ENCODE measurements around the gene SELENON. TPM values are rescaled to one million over a fixed set of nuclear protein-coding genes. Genes with fewer than 3 reads are reported as not detected.
A peak's percentile ranks its signal among the peaks of the same experiment; 100 is the strongest.

SELENON gene
- total and polyA plus RNA-seq, 2 donors from 2014 or later = 69.3 to 116 TPM

DNA sequence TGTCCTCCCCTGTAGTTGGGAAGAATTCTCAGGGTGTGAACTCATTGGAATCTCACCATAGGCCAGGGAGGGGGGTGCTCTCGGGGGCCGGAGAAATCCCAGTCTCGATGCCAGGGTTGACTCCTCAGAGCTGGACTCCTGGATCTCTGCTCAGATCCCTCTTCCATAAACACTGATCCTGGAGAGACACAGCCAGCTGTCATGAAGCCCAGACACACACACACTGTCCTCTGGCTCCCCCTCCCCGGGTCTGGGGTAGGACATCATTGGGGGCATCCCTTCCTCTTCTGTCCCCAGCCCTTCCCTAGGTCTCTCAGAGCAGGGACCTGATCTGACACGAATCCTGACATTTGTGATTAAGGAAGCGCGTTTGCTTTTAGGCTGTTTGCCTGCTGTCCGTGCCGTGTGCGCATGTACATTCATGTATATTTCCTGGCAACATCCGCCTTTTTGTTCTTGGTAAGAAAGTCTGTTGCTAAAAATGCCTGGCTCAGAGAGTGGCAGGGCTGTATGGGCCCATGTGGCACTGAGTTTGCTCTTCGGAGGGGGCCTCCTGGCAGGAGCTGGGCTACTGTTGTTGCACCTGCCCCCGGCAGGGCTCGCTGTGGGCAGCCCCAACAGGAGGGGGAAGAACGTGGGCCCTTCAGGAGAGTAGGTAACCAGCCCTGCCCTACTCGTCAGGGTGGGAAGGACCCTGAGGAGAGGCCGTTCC is 45.4 kb upstream of the SELENON start:
- DNase-seq = peak in 1 of 5 donors; percentile 29

DNA sequence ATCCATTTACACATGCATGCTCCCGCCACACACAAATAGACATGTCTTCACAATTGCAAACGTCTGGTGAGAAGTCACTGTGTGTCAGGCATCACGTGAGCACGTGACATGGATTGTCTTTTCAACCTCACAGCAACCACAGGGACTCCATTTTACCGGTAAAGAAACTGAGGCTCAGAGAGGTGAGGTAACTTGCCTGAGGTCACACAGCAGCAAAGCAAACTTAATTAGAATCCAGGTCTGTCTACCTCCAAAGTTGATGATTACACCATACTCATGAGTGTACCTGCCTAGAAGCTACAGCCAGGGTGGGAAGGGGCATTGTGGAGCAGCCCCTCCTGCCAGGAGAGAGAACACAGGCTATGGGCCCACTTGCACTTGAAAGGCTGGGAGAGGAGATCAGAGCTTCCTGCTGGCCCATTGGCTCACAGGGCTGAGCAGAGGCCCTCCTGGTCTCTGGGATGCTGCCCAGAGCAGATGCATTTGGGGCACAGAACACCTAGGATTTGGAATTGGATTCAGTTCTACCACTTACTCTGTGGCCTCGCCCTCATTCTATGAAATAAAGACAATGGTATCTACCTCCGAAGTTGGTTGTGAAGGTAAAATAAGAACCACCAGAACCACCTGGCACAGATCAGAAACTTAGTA is 44.4 kb upstream of the SELENON start:
- Histone ChIP-seq H3K4me1 (ENCODE audit: control insufficient read depth in 2 of 3, insufficient read depth in 2 of 3, low read depth in 1 of 3, low read length in 3 of 3) (peaks cover 0 to 18% (median 15%) of the 10 kb centered on the region in 3 donors), H3K27me3 (ENCODE audit: control insufficient read depth, insufficient read depth, low read length) (no peaks in the 10 kb centered on the region), H3K36me3 (ENCODE audit: control insufficient read depth in 2 of 3, insufficient read depth in 3 of 3, low read length in 3 of 3) (peaks cover 0 to 11% (median 10%) of the 10 kb centered on the region in 3 donors), H3K9me3 (ENCODE audit: control insufficient read depth in 2 of 3, insufficient read depth in 1 of 3, low read length in 3 of 3) (no peaks in the 10 kb centered on the region), H3K4me3 (ENCODE audit: low read length in 3 of 3) (no peak overlapping the region), H3K9ac (ENCODE audit: low read length in 3 of 3) (no peak overlapping the region), H3K27ac (ENCODE audit: low read depth in 2 of 2, low read length in 2 of 2) (no peak overlapping the region)
- intact Hi-C loops (cut with DNase I) = no loop called here
- FAIRE-seq = no peak
- no peak for DNase-seq
- TF ChIP-seq, protein P1, sequence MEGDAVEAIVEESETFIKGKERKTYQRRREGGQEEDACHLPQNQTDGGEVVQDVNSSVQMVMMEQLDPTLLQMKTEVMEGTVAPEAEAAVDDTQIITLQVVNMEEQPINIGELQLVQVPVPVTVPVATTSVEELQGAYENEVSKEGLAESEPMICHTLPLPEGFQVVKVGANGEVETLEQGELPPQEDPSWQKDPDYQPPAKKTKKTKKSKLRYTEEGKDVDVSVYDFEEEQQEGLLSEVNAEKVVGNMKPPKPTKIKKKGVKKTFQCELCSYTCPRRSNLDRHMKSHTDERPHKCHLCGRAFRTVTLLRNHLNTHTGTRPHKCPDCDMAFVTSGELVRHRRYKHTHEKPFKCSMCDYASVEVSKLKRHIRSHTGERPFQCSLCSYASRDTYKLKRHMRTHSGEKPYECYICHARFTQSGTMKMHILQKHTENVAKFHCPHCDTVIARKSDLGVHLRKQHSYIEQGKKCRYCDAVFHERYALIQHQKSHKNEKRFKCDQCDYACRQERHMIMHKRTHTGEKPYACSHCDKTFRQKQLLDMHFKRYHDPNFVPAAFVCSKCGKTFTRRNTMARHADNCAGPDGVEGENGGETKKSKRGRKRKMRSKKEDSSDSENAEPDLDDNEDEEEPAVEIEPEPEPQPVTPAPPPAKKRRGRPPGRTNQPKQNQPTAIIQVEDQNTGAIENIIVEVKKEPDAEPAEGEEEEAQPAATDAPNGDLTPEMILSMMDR (IDR thresholded peaks at IDR 0.05; ENCODE audit: borderline replicate concordance, extremely low read depth, insufficient read depth) = no peak

More for the DNA sequence above, 45.4 kb upstream of the SELENON start:
- Histone ChIP-seq H3K27me3 (ENCODE audit: control insufficient read depth, insufficient read depth, low read length) (no peaks in the 10 kb centered on the region), H3K36me3 (ENCODE audit: control insufficient read depth in 2 of 3, insufficient read depth in 3 of 3, low read length in 3 of 3) (peaks cover 0 to 11% (median 10%) of the 10 kb centered on the region in 3 donors), H3K27ac (ENCODE audit: low read depth in 2 of 2, low read length in 2 of 2) (no peak overlapping the region), H3K4me1 (ENCODE audit: control insufficient read depth in 2 of 3, insufficient read depth in 2 of 3, low read depth in 1 of 3, low read length in 3 of 3) (peaks cover 0 to 11% (median 7%) of the 10 kb centered on the region in 3 donors), H3K9me3 (ENCODE audit: control insufficient read depth in 2 of 3, insufficient read depth in 1 of 3, low read length in 3 of 3) (no peaks in the 10 kb centered on the region), H3K4me3 (ENCODE audit: low read length in 3 of 3) (no peak overlapping the region), H3K9ac (ENCODE audit: low read length in 3 of 3) (no peak overlapping the region)
- TF ChIP-seq, protein P1 (IDR thresholded peaks at IDR 0.05; ENCODE audit: borderline replicate concordance, extremely low read depth, insufficient read depth) = no peak
- FAIRE-seq = no peak
- intact Hi-C loops (cut with DNase I) = no loop called here

DNA sequence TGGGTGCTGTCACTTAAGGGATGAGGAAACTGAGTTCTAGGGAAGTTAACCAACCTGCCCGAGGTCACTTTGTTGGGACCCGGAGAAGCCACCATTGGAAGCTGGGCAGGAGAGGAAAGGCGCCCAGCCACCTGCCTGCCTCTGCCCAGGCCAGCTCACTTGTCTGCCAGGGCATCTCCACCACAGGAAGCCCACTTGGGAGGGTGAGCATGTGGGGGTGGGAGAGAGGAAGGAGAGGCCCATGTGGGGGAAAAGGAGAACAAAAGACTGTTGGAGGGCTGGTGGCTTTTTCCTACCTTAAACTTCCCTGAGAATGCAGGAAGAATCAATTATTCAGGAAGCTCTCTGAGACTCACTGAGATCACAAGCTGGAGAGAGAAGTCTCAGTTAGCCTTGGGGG is 43.8 kb upstream of the SELENON start:
- H3K4me3 ChIP-seq (ENCODE audit: low read length in 3 of 3) = no peak overlapping the region
- no peak overlapping the region for H3K27ac ChIP-seq (ENCODE audit: low read depth in 2 of 2, low read length in 2 of 2)
- H3K9ac ChIP-seq (ENCODE audit: low read length in 3 of 3) = no peak overlapping the region
- DNase-seq = no peak
- intact Hi-C loops (cut with DNase I) = no loop called here
- no peak for FAIRE-seq
- TF ChIP-seq, protein P1 (IDR thresholded peaks at IDR 0.05; ENCODE audit: borderline replicate concordance, extremely low read depth, insufficient read depth) = no peak
- H3K36me3 ChIP-seq (ENCODE audit: control insufficient read depth in 2 of 3, insufficient read depth in 3 of 3, low read length in 3 of 3) = peaks cover 0 to 10% (median 9%) of the 10 kb centered on the region in 3 donors
- H3K9me3 ChIP-seq (ENCODE audit: control insufficient read depth in 2 of 3, insufficient read depth in 1 of 3, low read length in 3 of 3) = no peaks in the 10 kb centered on the region
- no peaks in the 10 kb centered on the region for H3K27me3 ChIP-seq (ENCODE audit: control insufficient read depth, insufficient read depth, low read length)
- peaks cover 0 to 18% (median 15%) of the 10 kb centered on the region in 3 donors for H3K4me1 ChIP-seq (ENCODE audit: control insufficient read depth in 2 of 3, insufficient read depth in 2 of 3, low read depth in 1 of 3, low read length in 3 of 3)

All from kidney (tissue), 14 donors.